ENCODE measurements around the gene UCP2. TPM values are rescaled to one million over a fixed set of nuclear protein-coding genes. Genes with fewer than 3 reads are reported as not detected.

Gene UCP2
- total and polyA plus RNA-seq, 9 donors, result 3.7 to 86.9 (median 16.5) TPM

GRCh38 chr11:73997120-73997770 is 14.6 kb upstream of the UCP2 start:
- Histone ChIP-seq H3K4me1 (ENCODE audit: insufficient read depth) (no peaks in the 10 kb centered on the region), H3K27ac (no peak overlapping the region), H3K27me3 (no peaks in the 10 kb centered on the region), H3K9me3 (no peaks in the 10 kb centered on the region), H3K36me3 (no peaks in the 10 kb centered on the region), H3K4me3 (no peak overlapping the region)
- no peak for TF ChIP-seq CTCF (IDR thresholded peaks at IDR 0.05)
- TF ChIP-seq EP300 (IDR thresholded peaks at IDR 0.05), result no peak
- TF ChIP-seq POLR2A (IDR thresholded peaks at IDR 0.05), result no peak
- no peak for DNase-seq
- intact Hi-C loops (cut with DNase I), result no loop called here
- 79 to 92% (median 86%) methylated on average over 6 of the region's 6 CpGs for WGBS, 3 donors

GRCh38 chr11:73996161-73996747 is 13.6 kb upstream of the UCP2 start:
- H3K36me3 ChIP-seq, result no peaks in the 10 kb centered on the region
- TF ChIP-seq EP300 (IDR thresholded peaks at IDR 0.05), result no peak
- TF ChIP-seq POLR2A (IDR thresholded peaks at IDR 0.05), result no peak
- no peak for TF ChIP-seq CTCF (IDR thresholded peaks at IDR 0.05)
- H3K4me1 ChIP-seq (ENCODE audit: insufficient read depth), result no peaks in the 10 kb centered on the region
- intact Hi-C loops (cut with DNase I), result no loop called here
- no peak overlapping the region for H3K27ac ChIP-seq
- no peaks in the 10 kb centered on the region for H3K27me3 ChIP-seq
- no peak for DNase-seq
- 86 to 90% (median 87%) methylated on average over 4 of the region's 4 CpGs for WGBS, 3 donors
- no peaks in the 10 kb centered on the region for H3K9me3 ChIP-seq
- H3K4me3 ChIP-seq, result no peak overlapping the region

GRCh38 chr11:73995731-73996130 is 13.1 kb upstream of the UCP2 start:
- no peaks in the 10 kb centered on the region for H3K4me1 ChIP-seq (ENCODE audit: insufficient read depth)
- no peaks in the 10 kb centered on the region for H3K9me3 ChIP-seq
- no peak overlapping the region for H3K27ac ChIP-seq
- 68 to 69% (median 69%) methylated on average over 2 of the region's 2 CpGs for WGBS, 3 donors
- H3K36me3 ChIP-seq, result no peaks in the 10 kb centered on the region
- intact Hi-C loops (cut with DNase I), result loop anchor here in 1 of 4 donors (2.0 kb wide), 1 partner anchor 21 kb away; no protein-coding TSS in a partner anchor
- no peaks in the 10 kb centered on the region for H3K27me3 ChIP-seq
- no peak overlapping the region for H3K4me3 ChIP-seq
- no peak for TF ChIP-seq EP300 (IDR thresholded peaks at IDR 0.05)
- no peak for TF ChIP-seq CTCF (IDR thresholded peaks at IDR 0.05)
- TF ChIP-seq POLR2A (IDR thresholded peaks at IDR 0.05), result no peak
- DNase-seq, result no peak

GRCh38 chr11:73995247-73995646 is 12.6 kb upstream of the UCP2 start:
- no peaks in the 10 kb centered on the region for H3K27me3 ChIP-seq
- WGBS, 3 donors, result 77 to 82% (median 78%) methylated on average over 2 of the region's 2 CpGs
- no peak overlapping the region for H3K27ac ChIP-seq
- no peaks in the 10 kb centered on the region for H3K4me1 ChIP-seq (ENCODE audit: insufficient read depth)
- TF ChIP-seq CTCF (IDR thresholded peaks at IDR 0.05), result no peak
- no peak for DNase-seq
- no peaks in the 10 kb centered on the region for H3K9me3 ChIP-seq
- H3K36me3 ChIP-seq, result no peaks in the 10 kb centered on the region
- H3K4me3 ChIP-seq, result no peak overlapping the region
- intact Hi-C loops (cut with DNase I), result loop anchor here in 1 of 4 donors (2.0 kb wide), 1 partner anchor 20 kb away; no protein-coding TSS in a partner anchor
